ENCODE data around the gene CCDC185.

- TF ChIP-seq FOXO4 (CRISPR knock-in tag; conservative IDR thresholded peaks at IDR 0.05) = no peak
- TF ChIP-seq ZNF510 (CRISPR knock-in tag; IDR thresholded peaks at IDR 0.05; ENCODE audit: low read depth) = no peak
- TF ChIP-seq ZMYM4 (CRISPR knock-in tag; IDR thresholded peaks at IDR 0.05) = no peak
- no peak for TF ChIP-seq RFX5 (IDR thresholded peaks at IDR 0.05; ENCODE audit: low read depth, low read length)
- TF ChIP-seq ARNT (IDR thresholded peaks at IDR 0.05) = no peak
- no peak for TF ChIP-seq ZNF138 (CRISPR knock-in tag; IDR thresholded peaks at IDR 0.05; ENCODE audit: low read depth)
- TF ChIP-seq NAIF1 (CRISPR knock-in tag; IDR thresholded peaks at IDR 0.05; ENCODE audit: borderline replicate concordance) = no peak
Observed at GRCh38 chr1:223349241-223349640, 44.0 kb upstream of the CCDC185 start.

All from HepG2 (cell line).